HepG2 (cell line): ENCODE measurements around the gene TCAF1. TPM values are rescaled to one million over a fixed set of nuclear protein-coding genes. Genes with fewer than 3 reads are reported as not detected.

Experiments used
- CREB1 ChIP-seq, 2 experiments: fragments of 450-650 bp in 1 of 2; IDR thresholded peaks; 2 replicates each; pipeline ENCODE4 v1.6.1; 2016 to 2017; ENCODE audit warnings: control low read depth in 1 of 2, mild to moderate bottlenecking in 1 of 2, missing compliant biosample characterization in 1 of 2, missing genetic modification characterization in 1 of 2
- FOXM1 ChIP-seq: sonication (generic); formaldehyde crosslinking; IDR thresholded peaks from 2 replicates; pipeline ENCODE4 v1.5.0; 2020; ENCODE audit warnings: missing genetic modification reagents
- HOMEZ ChIP-seq: IDR thresholded peaks from 2 replicates; pipeline ENCODE4 v1.6.1; 2016; ENCODE audit warnings: low read depth
- HOXA5 ChIP-seq: sonication (generic); formaldehyde crosslinking; IDR thresholded peaks from 2 replicates; pipeline ENCODE4 v1.4.0; 2020; ENCODE audit warnings: missing genetic modification reagents
- NFYC ChIP-seq: IDR thresholded peaks from 2 replicates; pipeline ENCODE4 v1.6.1; 2016; ENCODE audit warnings: missing genetic modification reagents, missing compliant biosample characterization
- NR2F1 ChIP-seq, 2 experiments: fragments of 450-650 bp in 1 of 2; formaldehyde crosslinking in 1 of 2; IDR thresholded peaks; 2 replicates each; pipeline versions ENCODE4 v1.5.0 to v1.6.1; 2016 to 2020; ENCODE audit warnings: mild to moderate bottlenecking in 1 of 2, missing compliant biosample characterization in 1 of 2, missing genetic modification reagents in 1 of 2, moderate library complexity in 1 of 2
- NR2F2 ChIP-seq: IDR thresholded peaks from 2 replicates; pipeline ENCODE4 v1.6.1; 2012; ENCODE audit warnings: low read depth, inconsistent platforms, borderline replicate concordance
- PBX3 ChIP-seq: sonication (generic); formaldehyde crosslinking; IDR thresholded peaks from 2 replicates; pipeline ENCODE4 v1.8.1; 2023; ENCODE audit warnings: missing genetic modification reagents, inconsistent platforms, borderline replicate concordance
- PHF8 ChIP-seq: sonication (generic); formaldehyde crosslinking; IDR thresholded peaks from 2 replicates; pipeline ENCODE4 v1.5.0; 2020; ENCODE audit warnings: missing genetic modification reagents
- RBM22 ChIP-seq: fragments of 200-400 bp; formaldehyde crosslinking; optimal IDR thresholded peaks from 2 replicates; pipeline ENCODE3; 2017; ENCODE audit warnings: mild to moderate bottlenecking, low read length, moderate library complexity
- SALL2 ChIP-seq: sonication (generic); formaldehyde crosslinking; IDR thresholded peaks from 2 replicates; pipeline ENCODE4 v1.8.1; 2023; ENCODE audit warnings: mild to moderate bottlenecking, missing genetic modification reagents, inconsistent platforms
- SKI ChIP-seq: fragments of 450-650 bp; IDR thresholded peaks from one replicate; pipeline ENCODE4 v1.6.1; 2018; ENCODE audit warnings: mild to moderate bottlenecking; ENCODE audit not compliant: partially characterized antibody
- TBP ChIP-seq: sonication (generic); formaldehyde crosslinking; IDR thresholded peaks from 2 replicates; pipeline ENCODE4 v1.5.0; 2020; ENCODE audit warnings: missing genetic modification reagents
- TCF7L2 ChIP-seq: IDR thresholded peaks from 2 replicates; pipeline ENCODE4 v1.6.1; 2011; ENCODE audit warnings: mild to moderate bottlenecking, low read depth, low read length, moderate library complexity
- THAP11 ChIP-seq: IDR thresholded peaks from 2 replicates; pipeline ENCODE4 v1.6.1; 2016; ENCODE audit warnings: missing biosample characterization, missing genetic modification reagents
- ZBTB26 ChIP-seq: IDR thresholded peaks from 2 replicates; pipeline ENCODE4 v1.6.1; 2016; ENCODE audit warnings: missing compliant biosample characterization, missing genetic modification reagents, borderline replicate concordance
- ZNF331 ChIP-seq: sonication (generic); formaldehyde crosslinking; IDR thresholded peaks from 2 replicates; pipeline ENCODE4 v1.4.0; 2020; ENCODE audit warnings: missing genetic modification reagents
- ZNF33B ChIP-seq: sonication (generic); formaldehyde crosslinking; IDR thresholded peaks from 2 replicates; pipeline ENCODE4 v1.5.1; 2020; ENCODE audit warnings: mild to moderate bottlenecking, missing genetic modification reagents
- ZNF362 ChIP-seq: sonication (generic); formaldehyde crosslinking; IDR thresholded peaks from 2 replicates; pipeline ENCODE4 v1.4.0; 2020; ENCODE audit warnings: missing genetic modification reagents, mild to moderate bottlenecking, borderline replicate concordance
- ZNF513 ChIP-seq: sonication (generic); formaldehyde crosslinking; conservative IDR thresholded peaks from 2 replicates; pipeline ENCODE4 v1.5.0; 2020; ENCODE audit warnings: missing genetic modification reagents
- ZNF772 ChIP-seq: sonication (generic); formaldehyde crosslinking; IDR thresholded peaks from 2 replicates; pipeline ENCODE4 v1.5.0; 2020; ENCODE audit warnings: mild to moderate bottlenecking, missing genetic modification reagents
- ZNF878 ChIP-seq: sonication (generic); formaldehyde crosslinking; IDR thresholded peaks from 2 replicates; pipeline ENCODE4 v1.8.1; 2023; ENCODE audit warnings: mild to moderate bottlenecking, missing genetic modification reagents, moderate library complexity
- polyA plus RNA-seq, 8 experiments: library from polyadenylated mRNA; depleted of rRNA in 3 of 8; stranded (reverse) in 7 of 8; unstranded in 1 of 8; fragments of >200 nt; fragmentation: Illumina TruSeq in 4 of 8; extraction: Trizol in 4 of 8; gene quantifications; 2 replicates each; pipeline versions ENCODE4 v1.2.1 to v1.2.3, GENCODE V29; 2011 to 2016; ENCODE audit warnings: low read depth in 4 of 8, missing spikeins in 1 of 8, mixed read lengths in 1 of 8; ENCODE audit not compliant: insufficient read depth in 1 of 8
- total RNA-seq, 5 experiments: library from RNA; depleted of rRNA; stranded (reverse); fragments of >200 nt; fragmentation: Illumina TruSeq; extraction: Trizol; gene quantifications; 2 replicates each; pipeline ENCODE4 v1.2.3, GENCODE V29; 2016; ENCODE audit warnings: low read depth in 1 of 5

Gene TCAF1
- total and polyA plus RNA-seq, 2 of the 13 experiments (the other 11 are each of a cell fraction or from before 2014, with no cell fraction given), result 36.2 to 101 TPM

- no peak for TF ChIP-seq ZBTB26
- TF ChIP-seq SALL2 (CRISPR knock-in tag), result peak; percentile 68; the same call in 1 of the 2 replicates
- no peak for TF ChIP-seq ZNF362 (CRISPR knock-in tag)
- peak; percentile 54 for TF ChIP-seq RBM22
- peak; percentile 89 for TF ChIP-seq ZNF878 (CRISPR knock-in tag)
- no peak for TF ChIP-seq ZNF33B (CRISPR knock-in tag)
- peak; percentile 93; the same call in 1 of the 2 replicates for TF ChIP-seq HOXA5 (CRISPR knock-in tag)
- peak; percentile 70; the same call in 1 of the 2 replicates for TF ChIP-seq NR2F2
- peak; percentile 66 to 83; a peak in 3 of 4 replicates for TF ChIP-seq NR2F1 (CRISPR knock-in tag; IDR thresholded peaks at IDR 0.05)
- peak; percentile 75 for TF ChIP-seq NFYC (CRISPR knock-in tag)
- 0 out of 2 replicates have a peak, but pooled peaks have one; percentile 4 for TF ChIP-seq CREB1 (IDR thresholded peaks at IDR 0.05)
- peak; percentile 75 for TF ChIP-seq CREB1 (CRISPR knock-in tag; IDR thresholded peaks at IDR 0.05)
- TF ChIP-seq ZNF331 (CRISPR knock-in tag), result peak; percentile 67; the same call in 1 of the 2 replicates
- no peak for TF ChIP-seq TCF7L2
- no peak for TF ChIP-seq ZNF513
- TF ChIP-seq FOXM1 (CRISPR knock-in tag), result no peak
- peak; percentile 91; the same call in 1 of the 2 replicates for TF ChIP-seq HOMEZ
- no peak for TF ChIP-seq PBX3
- no peak for TF ChIP-seq TBP (CRISPR knock-in tag)
- TF ChIP-seq PHF8, result peak; percentile 89
- peak; percentile 90 for TF ChIP-seq ZNF772
- peak; percentile 69 for TF ChIP-seq THAP11 (CRISPR knock-in tag)
- TF ChIP-seq SKI, result peak; percentile 75
These were observed at the start of gene TCAF1 (continued) for GRCh38 chr7:143901668-143902331.
